HepG2 (cell line): ENCODE data around the gene JMJD8. TPM values are rescaled to one million over a fixed set of nuclear protein-coding genes. Genes with fewer than 3 reads are reported as not detected.

ENCODE experiments used
- ATAC-seq: fragments of 200-7000 bp; cut with Tn5 transposase; 3 replicates; pipeline ENCODE4 v1.9.1; 2020; ENCODE audit warnings: mild to moderate bottlenecking, moderate library complexity
- BruUV-seq: library from RNA; stranded (reverse); fragments of 400-500 nt; replicated peaks from 2 replicates; lab custom pipeline; 2021; lab: Mats Ljungman, UMichigan
- CTCF ChIA-PET: fragments of 300-600 bp; formaldehyde crosslinking; extraction: SDS; loops from one replicate; lab custom pipeline; 2021; ENCODE audit warnings: low total read pairs, inconsistent platforms, low intra/inter-chr PET ratio; lab: Yijun Ruan, JAX
- POLR2A ChIA-PET: fragments of 350-600 bp; sonication (Branson Sonifier 250); formaldehyde crosslinking; loops from one replicate; lab custom pipeline; 2020; ENCODE audit warnings: antibody characterized with exemption, inconsistent platforms; lab: Yijun Ruan, JAX
- DNase-seq: peaks from one replicate; pipeline ENCODE4 v3.0.0-alpha.2; 2015; ENCODE audit warnings: low spot score
- FAIRE-seq: peaks from 3 replicates; lab custom pipeline; 2011; peaks lifted over from hg19 to GRCh38; lab: Jason Lieb, UNC
- H2AFZ ChIP-seq: one replicate; pipeline ENCODE4 v1.6.1; 2011; ENCODE audit warnings: low read length, inconsistent platforms
- H3K27ac ChIP-seq: fragments of 300-600 bp; 3 replicates; pipeline ENCODE4 v1.8.0; 2011; ENCODE audit warnings: mixed run types, mild to moderate bottlenecking, mixed read lengths, low read length, inconsistent platforms; ENCODE audit not compliant: insufficient read depth; ENCODE audit errors: extremely low read length
- H3K27me3 ChIP-seq, 2 experiments: fragments of 200-600 bp in 1 of 2; 2 replicates in 1 of 2; 3 replicates in 1 of 2; pipeline versions ENCODE4 v1.6.0 to v1.8.0; 2011; ENCODE audit warnings: low read length in 2 of 2, mild to moderate bottlenecking in 2 of 2, moderate library complexity in 2 of 2, inconsistent platforms in 1 of 2; ENCODE audit not compliant: insufficient read depth in 2 of 2, control insufficient read depth in 1 of 2
- H3K36me3 ChIP-seq, 2 experiments: fragments of 200-600 bp in 1 of 2; replicated peaks in 1 of 2; 2 replicates in 1 of 2; 3 replicates in 1 of 2; pipeline versions ENCODE4 v1.5.1 to v1.8.0; 2011; ENCODE audit warnings: low read length in 2 of 2, inconsistent platforms in 1 of 2; ENCODE audit not compliant: insufficient read depth in 2 of 2, control insufficient read depth in 1 of 2
- H3K4me1 ChIP-seq: 2 replicates; pipeline ENCODE4 v1.5.1; 2012; ENCODE audit warnings: low read length, inconsistent platforms; ENCODE audit not compliant: insufficient read depth
- H3K4me2 ChIP-seq: 2 replicates; pipeline ENCODE4 v1.6.0; 2011; ENCODE audit warnings: low read depth, low read length, inconsistent platforms
- H3K4me3 ChIP-seq, 3 experiments: fragments of 200-600 bp in 1 of 3; sonication (generic), shearing (Covaris generic) in 1 of 3; replicated peaks in 1 of 3; 2 replicates each; pipeline ENCODE4 v1.5.1; 2011 to 2016; ENCODE audit warnings: low read length in 3 of 3, inconsistent platforms in 2 of 3, low read depth in 2 of 3, mild to moderate bottlenecking in 2 of 3, control low read depth in 1 of 3, mixed read lengths in 1 of 3; ENCODE audit not compliant: insufficient read depth in 1 of 3
- H3K79me2 ChIP-seq: one replicate; pipeline ENCODE4 v1.6.1; 2011; ENCODE audit warnings: low read length, inconsistent platforms; ENCODE audit not compliant: insufficient read depth
- H3K9ac ChIP-seq: 2 replicates; pipeline ENCODE4 v1.6.0; 2011; ENCODE audit warnings: mild to moderate bottlenecking, low read depth, low read length, inconsistent platforms; ENCODE audit not compliant: insufficient read depth
- H3K9me3 ChIP-seq: 2 replicates; pipeline ENCODE4 v1.5.1; 2012; ENCODE audit warnings: mild to moderate bottlenecking, low read length
- H4K20me1 ChIP-seq: 2 replicates; pipeline ENCODE4 v1.6.0; 2011; ENCODE audit warnings: inconsistent platforms, mild to moderate bottlenecking, low read length, moderate library complexity; ENCODE audit not compliant: insufficient read depth
- AGO2 ChIP-seq: fragments of 200-400 bp; formaldehyde crosslinking; optimal IDR thresholded peaks from 2 replicates; pipeline ENCODE3; 2017; ENCODE audit warnings: mild to moderate bottlenecking, low read depth, low read length, moderate library complexity
- ATF7-NPFF ChIP-seq: sonication (generic); formaldehyde crosslinking; IDR thresholded peaks from 2 replicates; pipeline ENCODE4 v1.8.1; 2023; ENCODE audit warnings: mild to moderate bottlenecking, low read depth, missing genetic modification reagents, moderate library complexity
- CEBPB ChIP-seq: IDR thresholded peaks from 2 replicates; pipeline ENCODE4 v1.6.1; 2011; ENCODE audit warnings: low read depth, low read length, improper control_type of control experiment, borderline replicate concordance
- ETS1 ChIP-seq: sonication (generic); formaldehyde crosslinking; IDR thresholded peaks from 2 replicates; pipeline ENCODE4 v1.4.0; 2020; ENCODE audit warnings: missing genetic modification reagents
- HNRNPLL ChIP-seq: fragments of 200-400 bp; formaldehyde crosslinking; IDR thresholded peaks from 2 replicates; pipeline ENCODE4 v1.6.1; 2017; ENCODE audit warnings: mild to moderate bottlenecking, low read depth, low read length; ENCODE audit not compliant: poor library complexity, severe bottlenecking
- JARID2 ChIP-seq: sonication (generic); formaldehyde crosslinking; IDR thresholded peaks from 2 replicates; pipeline ENCODE4 v1.8.1; 2023; ENCODE audit warnings: missing genetic modification reagents, inconsistent platforms; ENCODE audit not compliant: insufficient replicate concordance
- KMT2B ChIP-seq: IDR thresholded peaks from 2 replicates; pipeline ENCODE4 v1.6.1; 2016; ENCODE audit warnings: missing genetic modification reagents, missing compliant biosample characterization
- REPIN1 ChIP-seq: sonication (generic); formaldehyde crosslinking; IDR thresholded peaks from 2 replicates; pipeline ENCODE4 v1.8.0; 2022; ENCODE audit warnings: missing genetic modification reagents, low read depth, mild to moderate bottlenecking, borderline replicate concordance
- SNAPC5 ChIP-seq: sonication (generic); formaldehyde crosslinking; IDR thresholded peaks from 2 replicates; pipeline ENCODE4 v1.8.1; 2023; ENCODE audit warnings: mild to moderate bottlenecking, missing genetic modification reagents, borderline replicate concordance
- TBX2 ChIP-seq: sonication (generic); formaldehyde crosslinking; IDR thresholded peaks from 2 replicates; pipeline ENCODE4 v1.5.0; 2020; ENCODE audit warnings: missing genetic modification reagents, mild to moderate bottlenecking, borderline replicate concordance
- ZBTB34 ChIP-seq: sonication (generic); formaldehyde crosslinking; IDR thresholded peaks from 2 replicates; pipeline ENCODE4 v1.8.0; 2022; ENCODE audit warnings: mild to moderate bottlenecking, missing genetic modification reagents
- ZNF251 ChIP-seq: sonication (generic); formaldehyde crosslinking; IDR thresholded peaks from 2 replicates; pipeline ENCODE4 v1.9.0; 2021; ENCODE audit warnings: mild to moderate bottlenecking, missing genetic modification reagents
- ZNF3 ChIP-seq: IDR thresholded peaks from 2 replicates; pipeline ENCODE4 v1.7.0; 2017; ENCODE audit warnings: inconsistent platforms
- ZNF501 ChIP-seq: sonication (generic); formaldehyde crosslinking; IDR thresholded peaks from 2 replicates; pipeline ENCODE4 v1.5.1; 2020; ENCODE audit warnings: mild to moderate bottlenecking, moderate library complexity, missing genetic modification reagents
- ZNF574 ChIP-seq: sonication (generic); formaldehyde crosslinking; IDR thresholded peaks from 2 replicates; pipeline ENCODE4 v1.4.0; 2020; ENCODE audit warnings: missing genetic modification reagents
- ZNF629 ChIP-seq: sonication (generic); formaldehyde crosslinking; conservative IDR thresholded peaks from 2 replicates; pipeline ENCODE4 v1.5.0; 2020; ENCODE audit warnings: missing genetic modification reagents
- WGBS: methylation state at CpG from one replicate; pipeline ENCODE4 v1.1.6; 2017; ENCODE audit warnings: low lambda C conversion rate; 5-methylcytosine and 5-hydroxymethylcytosine counted together
- in situ Hi-C: cut with HindIII; loops from 2 replicates; pipeline ENCODE4 v1.10.0; 2017; ENCODE audit warnings: low pct_unique_long_range_greater_than_20kb; ENCODE audit not compliant: extremely low pct_ligation_motif_present
- intact Hi-C: fragments of 100-400 bp; cut with micrococcal nuclease; formaldehyde crosslinking; loops from one replicate; pipeline ENCODE4 v1.10.0; 2022; ENCODE audit not compliant: unreplicated experiment
- polyA plus RNA-seq, 8 experiments: library from polyadenylated mRNA; depleted of rRNA in 3 of 8; stranded (reverse) in 7 of 8; unstranded in 1 of 8; fragments of >200 nt; fragmentation: Illumina TruSeq in 4 of 8; extraction: Trizol in 4 of 8; gene quantifications; 2 replicates each; pipeline versions ENCODE4 v1.2.1 to v1.2.3, GENCODE V29; 2011 to 2016; ENCODE audit warnings: low read depth in 4 of 8, missing spikeins in 1 of 8, mixed read lengths in 1 of 8; ENCODE audit not compliant: insufficient read depth in 1 of 8
- total RNA-seq, 5 experiments: library from RNA; depleted of rRNA; stranded (reverse); fragments of >200 nt; fragmentation: Illumina TruSeq; extraction: Trizol; gene quantifications; 2 replicates each; pipeline ENCODE4 v1.2.3, GENCODE V29; 2016; ENCODE audit warnings: low read depth in 1 of 5
- TF ChIP-seq, protein P1 (sequence below): IDR thresholded peaks from 2 replicates; pipeline ENCODE4 v1.6.1; 2018; ENCODE audit warnings: missing genetic modification reagents, mild to moderate bottlenecking, missing compliant biosample characterization

JMJD8 gene
- total and polyA plus RNA-seq, 2 of the 13 experiments (the other 11 are each of a cell fraction or from before 2014, with no cell fraction given) = 2.6 to 11.8 TPM

DNA sequence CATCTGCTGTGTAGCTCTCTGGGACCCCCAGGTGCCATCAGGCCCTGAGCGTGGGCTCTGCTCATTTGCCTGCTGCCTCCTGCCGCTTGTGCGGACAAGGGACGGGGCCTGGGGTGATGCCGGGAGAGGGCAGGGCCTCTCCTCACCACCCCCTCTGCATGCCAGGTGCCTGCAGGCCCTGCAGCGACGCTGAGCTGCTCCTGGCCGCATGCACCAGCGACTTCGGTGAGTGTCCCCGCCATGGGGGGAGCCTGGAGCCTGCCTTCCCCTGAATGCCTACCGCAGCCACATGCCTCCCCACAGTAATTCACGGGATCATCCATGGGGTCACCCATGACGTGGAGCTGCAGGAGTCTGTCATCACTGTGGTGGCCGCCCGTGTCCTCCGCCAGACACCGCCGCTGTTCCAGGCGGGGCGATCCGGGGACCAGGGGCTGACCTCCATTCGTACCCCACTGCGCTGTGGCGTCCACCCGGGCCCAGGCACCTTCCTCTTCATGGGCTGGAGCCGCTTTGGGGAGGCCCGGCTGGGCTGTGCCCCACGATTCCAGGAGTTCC lies 32.7 kb upstream of the JMJD8 start (continued):
- TF ChIP-seq SNAPC5 (CRISPR knock-in tag) (no peak), ZNF3 (CRISPR knock-in tag) (no peak), AGO2 (peak; percentile 73), ZNF251 (CRISPR knock-in tag) (no peak), ZNF629 (no peak), KMT2B (CRISPR knock-in tag) (no peak), JARID2 (no peak), TBX2 (0 out of 2 replicates have a peak, but pooled peaks have one; percentile 3), HNRNPLL (peak; percentile 7)
- TF ChIP-seq, protein P1, sequence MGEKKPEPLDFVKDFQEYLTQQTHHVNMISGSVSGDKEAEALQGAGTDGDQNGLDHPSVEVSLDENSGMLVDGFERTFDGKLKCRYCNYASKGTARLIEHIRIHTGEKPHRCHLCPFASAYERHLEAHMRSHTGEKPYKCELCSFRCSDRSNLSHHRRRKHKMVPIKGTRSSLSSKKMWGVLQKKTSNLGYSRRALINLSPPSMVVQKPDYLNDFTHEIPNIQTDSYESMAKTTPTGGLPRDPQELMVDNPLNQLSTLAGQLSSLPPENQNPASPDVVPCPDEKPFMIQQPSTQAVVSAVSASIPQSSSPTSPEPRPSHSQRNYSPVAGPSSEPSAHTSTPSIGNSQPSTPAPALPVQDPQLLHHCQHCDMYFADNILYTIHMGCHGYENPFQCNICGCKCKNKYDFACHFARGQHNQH (CRISPR knock-in tag) = no peak

GRCh38 chr16:716200-716568 lies 32.0 kb upstream of the JMJD8 start:
- Histone ChIP-seq H3K9ac (peak overlapping the region; percentile 54), H3K36me3 (no peaks in the 10 kb centered on the region), H3K27ac (peak overlapping the region; percentile 45), H4K20me1 (peaks cover 5% of the 10 kb centered on the region), H3K4me1 (peaks cover 51% of the 10 kb centered on the region), H3K27me3 (peaks cover 0 to 3% of the 10 kb centered on the region in 2 experiments; a peak in 2 of 5 replicates), H3K4me2 (peak overlapping the region; percentile 92), H2AFZ (no peak overlapping the region), H3K4me3 (peak overlapping the region; percentile 37 to 77 (median 56); a peak in 5 of 6 replicates), H3K79me2 (peaks cover 3% of the 10 kb centered on the region), H3K9me3 (no peaks in the 10 kb centered on the region)
- intact Hi-C loops = no loop called here
- peak; percentile 80 for DNase-seq
- in situ Hi-C loops = no loop called here
- BruUV-seq = no TSS peak
- peak; percentile 40 for ATAC-seq
- FAIRE-seq = peak; percentile 64
- WGBS = 7% methylated on average over 3 of the region's 12 CpGs
- ChIA-PET CTCF (no interaction called here), POLR2A (interaction anchor here (1.2 to 2.4 kb wide), 5 partner anchors 9 to 45 kb away, joined by 7 to 14 read pairs (median 9); partner anchors contain the start of genes CCDC78, CIAO3, HAGHL and MSLN)
- TF ChIP-seq ZNF574 (CRISPR knock-in tag) (no peak), ZBTB34 (CRISPR knock-in tag) (no peak), REPIN1 (CRISPR knock-in tag) (0 out of 2 replicates have a peak, but pooled peaks have one; percentile 2), ATF7-NPFF (CRISPR knock-in tag) (no peak), ZNF501 (CRISPR knock-in tag) (peak; percentile 64; the same call in 1 of the 2 replicates), CEBPB (no peak), ETS1 (no peak)
